Activated T-cell treated with anti-CD3 and anti-CD28 coated beads for 48 hours (primary cell): ENCODE results near the gene VAMP8.
"Not testable (repeated sequence)": the region's sequence is repeated elsewhere in the genome, so short reads cannot be mapped to it uniquely, and the experiment has no call there.

Experiments used
- DNase-seq: peaks from one replicate; pipeline ENCODE4 v3.0.0-alpha.2; 2020; ENCODE audit warnings: low read depth

The VAMP8 gene

DNA sequence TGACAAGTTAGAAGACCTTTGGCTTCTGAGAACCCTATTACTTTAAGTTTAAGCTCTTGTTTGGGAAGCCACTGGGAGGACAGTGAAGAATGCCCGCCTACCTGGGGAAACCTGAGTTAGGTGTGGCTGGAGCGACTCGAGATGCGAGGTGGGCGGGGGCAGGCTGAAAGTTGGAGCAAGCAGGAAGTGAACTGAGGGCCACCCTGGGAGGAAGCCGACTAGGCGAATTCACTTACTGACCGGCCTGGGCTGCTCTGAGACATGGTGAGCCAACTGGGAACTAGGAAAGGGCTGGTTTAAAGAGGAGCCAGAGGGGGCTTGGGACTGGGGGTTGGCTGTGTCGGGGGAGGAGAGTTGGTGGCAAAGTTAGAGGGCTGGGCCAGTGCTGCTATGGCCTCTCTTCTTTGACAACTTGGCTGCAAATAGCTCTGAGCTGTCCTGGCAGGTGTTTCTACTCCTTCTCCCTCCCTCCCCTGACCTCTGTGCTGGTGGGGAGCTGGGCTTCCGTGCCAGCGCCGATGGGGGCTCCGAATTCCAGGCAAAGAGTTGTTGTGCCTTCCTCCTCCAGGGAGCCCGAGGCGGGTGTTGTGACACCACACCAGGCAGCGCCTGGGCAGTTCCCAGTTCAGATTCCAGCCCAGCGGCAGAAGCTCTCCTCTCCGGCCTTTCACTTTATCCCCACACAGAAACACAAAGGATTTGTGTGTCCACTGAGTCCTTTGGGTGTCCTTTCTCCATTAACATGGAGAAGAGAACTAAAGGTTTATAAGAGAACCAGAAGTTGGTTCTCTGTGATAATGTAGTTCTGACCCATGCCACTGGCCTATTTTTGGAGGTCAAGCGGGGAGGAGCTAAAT lies at the start of gene VAMP8:
Gene VAMP8, plus strand, starts transcription at position 201 of the 857 bp plus-strand sequence. Its CDS starts 61 bp downstream, at position 262.
- peak; percentile 58 for DNase-seq

DNA sequence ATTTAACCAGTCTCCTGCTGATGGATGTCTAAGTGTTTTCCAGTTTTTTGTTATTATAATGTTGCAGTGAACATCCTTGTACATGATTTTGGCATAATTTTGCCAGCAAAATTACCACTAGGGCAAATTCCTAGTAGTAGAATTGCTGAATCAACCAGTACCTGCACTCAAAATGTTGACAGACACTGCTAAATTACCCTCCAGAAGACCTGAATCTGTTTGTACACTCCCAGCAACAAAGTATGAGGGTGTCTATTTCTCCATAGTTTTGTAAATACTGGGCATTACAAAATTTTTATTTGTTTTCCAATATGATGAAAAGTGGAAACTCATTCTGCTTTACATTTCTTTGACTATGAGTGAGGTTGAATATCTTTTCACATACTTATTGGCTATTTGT lies 49.6 kb upstream of the VAMP8 start:
- DNase-seq, result no peak

DNA sequence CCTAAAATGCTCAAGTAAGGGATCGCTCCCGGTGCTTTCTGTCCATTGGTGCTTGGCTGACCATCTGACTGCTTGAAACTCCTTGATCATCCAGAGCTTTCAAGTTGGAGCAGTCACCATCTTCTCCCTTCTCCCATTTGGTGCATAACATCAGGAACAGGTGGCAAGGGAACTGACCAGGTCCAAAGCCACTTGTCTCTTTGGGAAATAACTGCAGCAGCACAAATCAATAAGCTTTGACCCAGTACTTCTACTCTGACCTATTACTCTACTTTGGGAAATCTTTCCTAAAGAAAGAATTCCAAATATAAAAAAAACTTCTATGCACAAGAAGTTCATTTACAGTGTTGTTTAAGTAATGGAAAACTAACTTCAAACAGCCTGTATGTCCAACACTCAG lies 49.0 kb upstream of the VAMP8 start:
- DNase-seq, result no peak

DNA sequence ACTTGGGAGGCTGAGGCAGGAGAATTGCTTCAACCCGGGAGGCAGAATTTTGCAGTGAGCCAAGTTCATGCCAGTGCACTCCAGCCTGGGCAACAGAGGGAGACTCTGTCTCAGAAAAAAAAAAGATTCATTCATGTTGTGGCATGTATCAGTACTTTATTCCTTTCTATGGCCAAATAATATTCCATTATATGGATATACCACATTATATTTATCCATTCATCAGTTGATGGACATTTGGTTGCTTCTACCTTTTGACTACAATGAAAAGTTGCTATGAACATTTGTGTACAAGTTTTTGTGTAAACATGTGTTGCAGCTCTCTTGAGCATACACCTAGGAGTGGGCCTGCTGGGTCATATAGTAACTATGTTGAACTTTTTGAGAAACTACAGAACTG lies 47.6 kb upstream of the VAMP8 start:
- no peak for DNase-seq

DNA sequence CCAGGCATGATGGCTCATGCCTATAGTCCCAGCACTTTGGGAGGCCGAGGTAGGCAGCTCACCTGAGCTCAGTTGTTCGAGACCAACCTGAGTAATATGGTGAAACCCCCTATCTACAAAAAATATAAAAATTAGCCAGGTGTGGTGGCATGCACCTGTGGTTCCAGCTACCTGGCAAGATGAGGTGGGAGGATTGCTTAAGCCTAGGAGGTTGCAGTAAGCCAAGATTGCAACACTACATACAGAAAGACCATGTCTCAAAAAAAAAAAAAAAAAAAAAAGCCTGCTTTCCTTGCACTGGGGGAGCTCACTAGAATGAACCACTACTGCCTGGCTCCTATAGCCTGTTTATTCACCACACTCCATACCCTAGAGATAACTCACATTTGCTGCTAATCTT lies 45.8 kb upstream of the VAMP8 start:
- no peak for DNase-seq

DNA sequence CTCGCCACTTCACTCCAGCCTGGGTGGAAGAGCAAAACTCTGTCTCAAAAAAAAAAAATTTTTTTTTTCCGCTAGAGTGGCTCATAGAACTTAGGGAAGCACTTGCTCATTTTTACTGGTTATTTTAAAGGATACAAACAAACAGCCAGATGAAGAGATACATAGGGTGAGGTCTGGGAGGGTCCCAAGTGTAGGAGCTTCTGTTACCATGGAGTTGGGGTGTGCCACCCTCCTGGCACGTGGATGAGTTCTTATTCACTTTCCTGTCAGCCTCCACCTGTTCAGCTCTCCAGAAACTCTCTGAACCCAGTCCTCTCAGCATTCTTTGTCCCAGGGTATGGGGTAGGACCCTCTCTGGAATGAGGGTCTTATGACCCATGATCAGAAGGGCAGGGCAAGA lies 43.3 kb upstream of the VAMP8 start:
- DNase-seq, result no peak

DNA sequence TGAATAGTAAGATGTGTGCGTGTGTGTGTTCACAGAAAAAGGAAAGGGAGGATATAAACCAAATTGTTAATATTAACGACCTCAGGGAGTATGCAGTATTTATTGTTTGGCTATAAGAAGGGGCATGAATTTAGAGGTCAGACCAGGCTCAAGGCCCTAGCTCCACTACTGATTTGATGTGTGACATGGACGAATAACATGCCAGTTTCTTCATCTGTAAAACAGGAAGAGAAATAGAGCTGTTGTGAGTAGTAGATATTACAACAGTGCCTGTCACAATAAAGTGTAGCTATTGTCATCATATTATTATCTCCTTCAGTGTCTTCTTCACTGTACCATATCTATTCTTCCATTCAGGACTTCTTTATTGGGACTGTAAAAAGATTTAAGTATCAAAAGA lies 42.5 kb upstream of the VAMP8 start:
- no peak for DNase-seq

DNA sequence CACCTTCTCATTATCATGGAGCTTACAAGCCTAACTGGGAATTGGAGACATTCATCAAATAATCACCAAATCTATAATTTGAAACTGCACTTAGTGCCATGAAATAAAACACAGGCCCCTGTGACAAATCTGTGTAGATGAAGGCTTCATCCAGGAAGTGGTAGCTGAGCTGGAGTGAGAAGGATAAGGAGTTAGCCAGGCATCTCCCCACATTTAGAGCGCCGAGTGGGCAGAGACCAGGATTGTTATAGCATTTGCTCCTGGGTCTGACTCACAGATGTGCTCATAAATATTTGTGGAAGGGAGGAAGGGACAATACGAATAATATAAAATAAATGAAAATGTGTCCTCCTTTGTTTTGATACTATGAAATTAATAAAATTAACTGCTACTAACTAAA lies 40.9 kb upstream of the VAMP8 start:
- DNase-seq, result no peak

DNA sequence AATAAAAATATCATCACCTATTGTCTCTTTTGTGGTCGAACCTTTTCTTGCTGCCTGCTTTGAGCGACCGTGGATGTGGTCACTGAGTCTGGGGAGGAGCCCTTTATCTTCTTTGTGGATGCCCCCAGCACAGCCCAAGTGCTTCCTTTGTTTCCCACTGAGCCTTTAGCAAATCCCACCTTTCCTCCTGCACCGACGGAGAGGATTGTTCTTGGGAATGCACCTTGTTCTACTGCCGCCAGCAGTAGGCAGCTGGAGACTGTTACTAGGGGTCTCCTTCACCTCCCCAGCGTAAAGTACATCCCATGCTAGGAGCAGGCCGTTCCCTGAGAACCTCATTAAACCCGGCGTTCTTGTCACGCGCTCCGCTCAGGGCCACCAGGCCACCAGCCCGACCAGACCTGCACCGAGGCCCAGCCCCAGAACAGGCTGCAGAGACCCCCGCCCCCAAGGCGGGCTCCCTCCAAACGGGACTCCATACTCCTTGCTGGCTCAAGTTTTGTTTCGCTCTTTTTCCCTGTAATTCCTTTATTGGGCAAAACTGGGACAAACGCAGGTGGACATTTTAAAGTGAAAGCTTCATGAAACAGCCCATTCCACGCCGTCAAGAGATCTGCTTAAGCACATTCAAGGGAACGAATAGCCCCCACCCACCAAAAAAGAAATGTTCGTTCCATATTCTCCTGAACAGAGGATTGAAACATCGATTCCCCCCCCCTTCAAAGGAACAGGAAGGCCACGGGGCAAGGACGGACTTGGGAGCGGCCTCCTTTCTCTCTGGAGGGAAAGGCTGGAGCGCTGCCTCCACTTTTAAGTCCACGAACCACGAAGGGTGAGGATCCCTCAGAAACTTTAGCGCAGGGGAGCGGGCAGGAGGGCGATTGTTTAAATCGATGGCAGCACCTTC lies 39.5 kb upstream of the VAMP8 start:
- peak; percentile 34 for DNase-seq

DNA sequence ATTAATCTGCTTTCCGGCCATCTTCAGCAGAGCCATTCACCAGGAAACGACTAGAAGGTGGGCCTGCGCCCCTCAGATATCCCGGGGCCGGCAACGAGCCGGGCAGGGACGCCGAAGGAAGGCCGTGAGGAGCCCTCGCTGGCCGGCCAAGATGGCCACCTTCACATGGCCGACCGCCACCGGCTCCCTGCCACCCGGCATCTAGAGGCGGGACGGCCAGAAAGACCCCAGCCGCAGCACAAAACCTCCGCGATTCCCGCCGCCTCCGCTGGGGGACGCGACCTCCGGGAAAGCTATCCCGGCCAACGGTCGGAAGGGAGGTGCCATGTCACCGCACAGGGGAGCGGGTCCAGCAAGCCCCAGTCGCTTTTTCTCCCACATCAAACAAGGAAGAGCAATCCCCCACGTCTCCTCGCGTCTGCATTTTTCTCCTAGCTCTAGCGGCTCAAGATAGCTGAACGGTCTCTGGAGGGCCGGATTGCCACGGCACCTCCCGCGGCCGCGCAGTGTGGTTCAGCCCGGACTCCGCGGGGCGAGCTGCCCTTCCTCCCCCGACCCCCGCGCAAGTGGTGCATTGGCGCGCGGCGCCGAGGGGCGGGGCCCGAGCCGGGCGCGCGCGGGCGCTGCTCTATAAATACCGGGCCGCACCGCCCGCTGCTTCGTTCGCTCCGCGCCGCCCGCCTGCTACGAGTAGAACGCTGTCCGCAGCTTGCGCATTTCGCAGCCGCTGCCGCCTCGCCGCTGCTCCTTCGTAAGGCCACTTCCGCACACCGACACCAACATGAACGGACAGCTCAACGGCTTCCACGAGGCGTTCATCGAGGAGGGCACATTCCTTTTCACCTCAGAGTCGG lies 38.7 kb upstream of the VAMP8 start, which contains the start of gene MAT2A:
Gene MAT2A, plus strand, starts transcription at position 662 of the 854 bp plus-strand sequence. Its CDS starts 120 bp downstream, at position 782.
- peak; percentile 91 for DNase-seq

DNA sequence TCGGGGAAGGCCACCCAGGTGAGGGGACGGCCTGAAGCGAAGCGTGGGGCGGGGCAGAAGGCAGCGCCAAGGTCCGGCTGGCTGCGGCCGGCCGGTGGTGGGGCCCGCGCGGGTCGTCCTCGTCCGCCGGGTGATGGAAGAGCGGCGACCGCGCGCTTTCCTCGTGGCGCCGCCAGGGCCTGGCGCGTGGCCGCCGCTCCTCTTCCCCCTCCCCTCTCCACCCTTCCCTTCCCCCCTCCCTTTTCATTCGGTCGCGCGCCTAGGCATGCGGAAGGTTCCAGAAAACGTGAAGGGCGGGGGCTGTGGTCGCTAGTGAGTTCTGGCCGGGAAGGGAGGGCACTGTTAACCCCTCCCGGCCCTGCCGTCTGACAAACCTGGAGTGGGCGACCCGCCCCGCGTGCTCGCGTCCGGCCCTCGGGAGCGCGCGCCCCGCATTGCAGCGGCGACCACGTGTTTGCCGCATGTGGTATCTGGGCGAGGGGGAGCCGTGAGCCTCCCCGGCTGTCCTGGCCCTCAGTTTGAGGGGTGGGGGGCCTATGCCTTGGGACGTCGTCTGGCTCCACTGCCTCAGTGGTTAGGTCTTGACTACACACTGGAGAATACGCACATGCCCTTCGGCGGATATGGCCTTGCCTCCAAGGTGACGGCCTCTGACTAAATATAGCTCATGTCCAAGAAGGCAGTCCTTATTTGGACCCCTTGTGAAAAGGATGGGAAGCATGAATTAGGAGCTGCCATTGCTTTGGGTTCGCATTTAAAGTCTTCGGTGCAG lies 37.8 kb upstream of the VAMP8 start:
- peak; percentile 69 for DNase-seq

DNA sequence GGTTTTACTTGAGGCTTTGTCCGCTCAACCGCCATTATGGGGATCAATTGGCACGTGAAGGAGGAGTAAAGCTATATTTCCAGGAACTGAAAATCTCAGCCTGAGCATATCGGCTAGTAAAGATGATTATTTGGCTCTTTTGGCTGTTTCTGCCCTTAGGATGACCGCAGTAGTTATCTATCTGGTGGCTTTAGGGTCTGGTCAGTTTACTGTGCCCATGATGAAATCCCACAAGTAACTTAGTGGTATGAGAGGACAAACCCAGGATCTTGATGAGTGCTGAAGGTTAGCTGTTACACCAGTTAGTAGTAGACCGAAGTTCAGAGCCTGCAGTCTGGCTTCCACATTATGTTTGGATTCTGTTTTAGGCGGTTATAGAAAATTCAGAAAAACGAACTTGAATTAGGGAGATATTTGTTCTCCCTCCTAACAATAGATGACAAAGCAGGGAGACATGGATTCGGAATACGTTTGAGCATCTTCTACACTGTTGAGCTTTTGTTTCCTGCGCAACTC lies 37.2 kb upstream of the VAMP8 start:
- no peak for DNase-seq

DNA sequence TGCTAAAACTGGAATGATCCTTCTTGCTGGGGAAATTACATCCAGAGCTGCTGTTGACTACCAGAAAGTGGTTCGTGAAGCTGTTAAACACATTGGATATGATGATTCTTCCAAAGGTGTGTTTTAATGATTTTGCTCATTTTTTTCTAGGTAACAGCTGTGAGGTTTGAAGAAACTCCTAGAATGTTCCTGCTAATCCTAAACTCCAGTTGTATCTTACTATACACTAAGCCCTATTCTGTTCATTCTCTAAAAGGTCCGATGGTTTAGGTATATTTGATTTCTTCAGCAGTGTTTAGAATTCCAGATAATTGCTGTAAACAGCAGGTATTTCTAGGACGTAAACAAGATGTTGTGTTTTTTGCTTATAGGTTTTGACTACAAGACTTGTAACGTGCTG lies 36.1 kb upstream of the VAMP8 start:
- DNase-seq, result no peak

DNA sequence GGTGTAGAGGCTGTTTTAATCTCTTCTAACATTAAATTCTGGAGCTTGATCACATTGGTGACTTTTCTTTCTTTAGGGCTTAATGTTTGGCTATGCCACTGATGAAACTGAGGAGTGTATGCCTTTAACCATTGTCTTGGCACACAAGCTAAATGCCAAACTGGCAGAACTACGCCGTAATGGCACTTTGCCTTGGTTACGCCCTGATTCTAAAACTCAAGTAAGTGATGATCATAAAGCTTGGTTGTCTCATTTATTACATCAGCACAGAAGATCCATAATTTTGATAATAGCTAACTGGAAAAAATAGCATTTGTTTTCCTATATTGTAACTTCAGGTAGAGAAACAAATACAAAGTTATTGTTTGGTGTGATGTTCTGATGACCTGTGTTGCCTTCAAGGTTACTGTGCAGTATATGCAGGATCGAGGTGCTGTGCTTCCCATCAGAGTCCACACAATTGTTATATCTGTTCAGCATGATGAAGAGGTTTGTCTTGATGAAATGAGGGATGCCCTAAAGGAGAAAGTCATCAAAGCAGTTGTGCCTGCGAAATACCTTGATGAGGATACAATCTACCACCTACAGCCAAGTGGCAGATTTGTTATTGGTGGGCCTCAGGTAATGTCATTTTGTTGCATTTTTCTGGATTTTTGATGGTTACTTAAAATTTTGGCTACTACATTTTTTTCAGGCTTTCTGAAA lies 35.5 kb upstream of the VAMP8 start:
- DNase-seq, result no peak

DNA sequence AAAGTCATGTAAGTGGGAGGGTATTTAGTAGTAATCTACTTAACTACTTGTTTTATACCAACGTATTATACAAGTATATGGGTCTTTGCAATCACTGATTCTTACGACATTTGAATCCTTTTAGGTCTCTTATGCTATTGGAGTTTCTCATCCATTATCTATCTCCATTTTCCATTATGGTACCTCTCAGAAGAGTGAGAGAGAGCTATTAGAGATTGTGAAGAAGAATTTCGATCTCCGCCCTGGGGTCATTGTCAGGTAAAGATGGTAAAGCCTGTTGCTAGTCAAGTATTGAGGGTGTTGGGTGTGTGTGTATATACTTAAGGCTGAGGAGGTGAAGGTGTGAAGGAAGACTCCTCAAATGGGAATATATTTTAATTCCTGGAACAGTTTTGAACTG lies 34.6 kb upstream of the VAMP8 start:
- no peak for DNase-seq

DNA sequence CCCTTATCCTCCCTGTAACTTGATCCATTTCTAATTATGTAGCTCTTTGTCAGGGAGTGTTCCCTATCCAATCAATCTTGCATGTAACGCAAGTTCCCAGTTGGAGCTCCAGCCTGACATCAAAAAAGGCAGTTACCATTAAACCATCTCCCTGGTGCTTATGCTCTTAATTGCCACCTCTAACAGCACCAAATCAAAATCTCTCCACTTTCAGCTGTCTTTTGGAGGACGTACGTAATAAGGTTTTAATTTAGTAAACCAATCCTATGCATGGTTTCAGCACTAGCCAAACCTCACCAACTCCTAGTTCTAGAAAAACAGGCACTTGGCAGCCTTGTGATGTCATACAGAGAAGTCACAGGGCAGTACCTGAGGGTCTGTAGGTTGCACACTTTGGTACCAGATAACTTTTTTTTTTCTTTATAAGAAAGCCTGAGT lies 33.1 kb upstream of the VAMP8 start:
- not testable (repeated sequence) for DNase-seq

DNA sequence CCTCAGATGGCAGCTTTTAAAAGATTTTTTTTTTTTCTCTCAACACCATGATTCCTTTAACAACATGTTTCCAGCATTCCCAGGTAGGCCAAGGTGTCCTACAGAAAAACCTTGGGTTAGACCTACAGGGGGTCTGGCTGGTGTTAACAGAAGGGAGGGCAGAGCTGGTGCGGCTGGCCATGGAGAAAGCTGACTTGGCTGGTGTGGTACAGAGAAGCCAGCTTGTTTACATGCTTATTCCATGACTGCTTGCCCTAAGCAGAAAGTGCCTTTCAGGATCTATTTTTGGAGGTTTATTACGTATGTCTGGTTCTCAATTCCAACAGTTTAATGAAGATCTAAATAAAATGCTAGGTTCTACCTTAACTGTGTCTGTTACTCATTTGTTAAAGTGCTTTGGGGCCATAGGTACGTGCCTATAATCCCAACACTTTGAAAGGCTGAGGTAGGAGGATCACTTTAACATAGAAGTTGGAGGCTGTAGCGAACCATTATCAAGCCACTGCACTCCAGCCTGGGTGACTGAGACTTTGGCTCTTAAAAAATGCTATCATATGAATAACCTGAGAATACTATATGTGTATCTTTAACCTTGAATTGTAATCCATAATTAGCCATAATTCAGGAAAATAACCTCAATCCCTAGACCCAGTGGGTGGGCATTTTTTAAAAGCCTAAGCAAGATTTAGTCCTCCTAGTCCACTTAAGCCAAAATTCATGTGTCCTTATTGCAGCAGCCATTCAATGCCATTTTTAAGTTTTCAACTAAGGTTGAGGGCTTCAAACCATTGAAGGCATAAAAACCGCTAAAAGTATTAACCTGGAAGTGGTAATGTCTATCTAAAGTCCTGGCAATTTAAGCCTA lies 32.2 kb upstream of the VAMP8 start:
- DNase-seq, result not testable (repeated sequence)

DNA sequence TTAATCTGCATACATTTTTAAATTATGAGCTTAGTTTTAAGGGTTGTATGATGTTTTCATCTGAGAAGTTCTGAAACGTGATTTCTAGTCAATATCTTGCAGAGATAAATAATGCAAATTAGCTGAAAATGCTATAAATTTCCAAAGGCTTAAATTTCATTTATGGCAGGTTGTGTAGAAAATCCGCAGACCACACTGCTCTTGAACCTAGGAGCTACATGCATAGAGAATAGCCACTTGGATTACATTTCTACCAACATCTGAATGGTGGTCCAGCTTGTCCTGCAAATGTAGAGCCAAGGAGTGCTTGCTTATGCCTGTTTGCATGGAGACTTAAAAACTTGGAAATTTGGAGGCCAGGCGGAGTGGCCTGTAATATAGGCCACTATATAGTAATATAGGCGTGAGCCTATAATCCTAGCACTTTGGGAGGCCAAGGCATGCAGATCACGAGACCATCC lies 31.6 kb upstream of the VAMP8 start:
- DNase-seq, result no peak
